NCI-H1417 treated with DMSO at 0.1 percent for 48 hours (cell line): ENCODE measurements around the gene RAD51AP1.
"Not testable (repeated sequence)": the region's sequence is repeated elsewhere in the genome, so short reads cannot be mapped to it uniquely, and the experiment has no call there.

Experiments used
- DNase-seq: peaks from one replicate; lab custom pipeline; 2025; lab: John Stamatoyannopoulos, UW

The RAD51AP1 gene

DNA sequence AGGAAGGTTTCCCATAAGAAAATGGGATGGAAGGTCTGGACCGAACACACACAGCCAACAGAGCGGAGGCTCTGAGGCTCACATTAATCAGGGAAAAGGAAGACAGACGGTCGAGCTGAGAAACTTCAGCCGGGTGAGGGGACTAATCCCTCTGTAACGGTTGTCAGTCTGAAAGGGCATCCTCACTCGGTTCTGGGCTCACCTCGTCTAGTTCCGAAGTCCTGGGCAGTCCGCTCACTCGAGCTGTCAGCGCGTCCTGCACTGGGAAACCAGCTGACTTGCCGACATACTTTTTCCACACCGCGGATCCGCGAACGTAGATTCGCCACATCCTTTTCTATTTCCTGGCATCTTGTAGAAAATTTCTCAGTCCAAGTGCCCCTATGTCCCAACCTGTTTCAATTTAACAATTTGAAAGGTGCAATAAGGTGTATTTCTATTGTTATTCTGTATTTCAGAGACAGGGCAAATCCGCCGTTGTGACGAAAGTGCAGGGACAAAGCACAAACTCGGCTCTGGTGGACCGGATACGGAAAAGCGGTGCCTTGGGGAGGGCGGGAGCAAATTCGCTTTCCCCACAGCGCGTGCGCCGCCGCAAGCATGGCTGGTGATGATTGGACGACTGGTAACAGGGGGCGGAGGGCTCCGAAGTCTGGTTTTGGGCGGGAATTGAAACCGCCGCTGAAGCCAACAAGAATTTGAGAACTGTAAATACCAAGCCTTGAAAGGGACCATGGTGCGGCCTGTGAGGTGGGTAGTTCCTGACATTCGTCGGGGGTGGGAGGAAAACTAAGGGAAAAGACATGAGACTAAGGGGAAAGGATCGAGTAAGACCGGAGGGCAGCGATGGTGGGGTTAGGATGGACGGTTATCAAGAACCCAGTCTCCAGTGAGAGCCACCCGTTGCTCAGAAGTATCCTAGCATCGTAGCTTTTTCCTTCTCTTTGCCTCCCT is at the start of gene RAD51AP1:
Gene RAD51AP1 (plus strand): TSS at position 684 of the 954 bp plus-strand sequence. CDS start 50 bp downstream, at position 734.
- peak; percentile 90 for DNase-seq

- DNase-seq, result no peak
These were observed 49.1 kb upstream of the RAD51AP1 start for GRCh38 chr12:4489556-4489955.

DNA sequence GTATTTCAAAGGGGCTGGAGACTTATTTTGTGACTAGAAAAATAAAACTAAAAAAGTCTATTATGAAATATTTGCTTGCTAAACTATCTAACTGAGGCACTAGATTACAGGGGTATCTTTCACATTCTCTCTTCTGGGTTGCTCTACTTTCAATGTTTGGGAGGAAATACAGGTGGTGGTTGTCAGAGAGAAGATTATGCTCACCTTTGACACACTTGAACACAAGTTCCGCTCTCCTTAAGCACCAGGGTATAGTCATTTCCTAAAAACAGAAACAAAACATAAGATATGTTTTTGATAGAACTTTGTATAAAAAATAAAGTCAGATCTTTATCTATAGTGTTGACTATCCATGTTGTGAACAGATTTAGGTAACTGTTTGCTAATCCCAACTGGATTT is 47.7 kb upstream of the RAD51AP1 start:
- DNase-seq, result no peak

DNA sequence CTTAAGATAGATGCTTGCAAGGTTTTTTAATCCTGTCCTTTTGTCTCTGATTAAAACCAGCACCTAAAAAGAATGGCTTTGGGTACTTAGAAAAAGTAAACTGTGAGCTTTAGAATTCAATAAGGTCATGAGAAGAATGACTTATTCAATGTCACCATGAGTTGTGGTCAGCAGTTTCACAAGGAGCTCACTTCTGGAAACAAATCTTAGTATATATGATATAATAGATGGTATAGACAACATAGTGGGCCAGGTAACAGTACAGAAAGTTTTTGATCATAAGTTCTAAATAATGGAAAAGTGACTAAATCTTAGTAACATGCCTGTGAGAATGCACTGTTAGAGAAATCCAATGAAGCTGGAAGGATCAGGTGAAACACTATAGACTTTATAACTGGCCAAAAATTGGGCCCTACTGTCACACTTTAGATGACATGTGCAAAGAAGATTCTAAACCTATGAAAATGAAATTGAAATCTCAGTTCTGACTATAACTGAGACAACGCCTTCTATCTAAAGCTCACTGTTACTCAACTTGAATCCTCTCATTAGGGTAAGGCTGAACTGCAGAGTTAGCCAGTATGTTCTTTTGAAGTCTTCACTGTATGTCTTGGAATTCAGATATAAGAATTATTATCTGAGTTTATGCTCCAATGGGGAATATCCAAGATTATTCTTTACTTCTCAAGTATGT is 42.4 kb upstream of the RAD51AP1 start:
- DNase-seq, result no peak

DNA sequence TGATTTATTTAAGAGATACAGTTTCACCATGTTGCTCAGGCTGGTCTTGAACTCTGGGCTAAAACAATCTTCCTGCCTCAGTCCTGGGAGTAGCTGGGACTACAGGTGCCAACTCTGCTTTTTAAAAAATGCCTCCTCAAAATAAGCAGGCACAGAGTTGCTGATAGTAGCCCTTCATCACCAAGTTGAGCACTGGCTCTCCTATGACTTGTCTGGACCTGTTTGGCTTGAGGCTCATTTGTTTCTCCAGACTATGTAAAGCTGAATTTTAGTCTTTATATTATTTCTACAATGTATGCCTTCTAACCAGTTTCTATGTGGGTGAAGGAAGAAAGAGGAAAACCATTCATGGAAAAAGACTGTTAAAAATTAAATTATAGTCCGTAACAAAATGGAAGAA is 39.5 kb upstream of the RAD51AP1 start:
- no peak for DNase-seq

DNA sequence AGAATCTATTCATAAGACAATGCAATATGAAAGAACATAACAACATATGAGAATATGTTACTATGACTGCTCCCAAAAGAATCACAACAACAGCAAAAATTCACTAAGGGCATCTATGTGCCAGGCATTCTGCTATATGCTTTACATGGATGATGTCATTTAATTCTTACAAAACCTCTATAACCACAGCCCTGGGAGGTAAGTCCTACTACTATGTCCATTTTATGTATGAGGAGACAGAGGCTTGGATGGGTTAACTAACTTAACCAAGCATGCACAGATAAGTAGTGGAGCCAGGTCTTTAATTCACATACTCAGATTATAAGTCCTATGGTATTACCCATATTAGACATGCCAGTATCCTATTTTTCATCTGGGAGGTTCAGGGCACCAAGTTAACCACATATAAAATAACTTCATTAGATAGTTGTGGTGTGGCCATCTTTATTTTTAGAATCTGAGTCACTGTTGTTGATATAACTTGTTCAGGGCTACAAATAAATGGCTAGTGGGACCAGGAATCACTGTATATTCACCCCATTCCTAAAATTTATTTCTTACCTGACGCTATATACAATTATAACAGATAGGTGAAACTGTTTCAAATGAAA is 33.2 kb upstream of the RAD51AP1 start:
- no peak for DNase-seq

- no peak for DNase-seq
These were observed 32.3 kb upstream of the RAD51AP1 start for GRCh38 chr12:4506430-4506829.

DNA sequence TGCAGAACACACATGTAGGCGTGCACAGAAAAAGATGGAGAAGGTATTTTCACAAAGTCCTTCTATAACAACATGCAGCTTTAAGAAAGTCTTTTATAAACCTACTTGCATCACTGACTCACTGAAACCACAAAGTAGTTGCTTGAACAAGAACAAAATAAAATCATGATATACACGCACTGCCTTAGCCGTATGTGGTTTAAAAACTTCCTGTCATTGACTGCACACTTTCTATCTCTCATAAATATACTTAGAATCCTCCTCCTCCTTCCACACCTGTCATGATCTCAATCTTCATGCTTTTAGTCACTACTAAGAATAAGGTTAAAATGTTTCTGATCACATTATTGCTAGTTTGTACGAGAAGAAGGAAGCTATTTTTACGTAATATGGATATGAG is 31.8 kb upstream of the RAD51AP1 start:
- DNase-seq, result no peak

DNA sequence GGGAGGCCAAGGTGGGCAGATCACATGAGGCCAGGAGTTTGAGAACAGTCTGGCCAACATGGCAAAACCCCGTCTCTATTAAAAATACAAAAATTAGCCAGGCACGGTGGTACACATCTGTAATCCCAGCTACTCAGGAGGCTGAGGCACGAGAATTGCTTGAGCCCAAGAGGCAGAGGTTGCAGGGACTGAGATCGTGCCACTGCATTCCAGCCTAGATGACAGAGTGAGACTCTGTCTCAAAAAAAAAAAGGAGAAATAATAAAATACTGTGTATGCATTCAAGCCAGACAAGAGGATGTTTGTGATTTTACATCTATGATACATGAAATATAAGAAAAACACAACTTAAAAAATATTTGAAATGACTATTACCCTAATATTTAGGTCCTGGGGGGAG is 30.2 kb upstream of the RAD51AP1 start:
- DNase-seq, result not testable (repeated sequence)

GRCh38 chr12:4509269-4509668 is 29.4 kb upstream of the RAD51AP1 start:
- not testable (repeated sequence) for DNase-seq

DNA sequence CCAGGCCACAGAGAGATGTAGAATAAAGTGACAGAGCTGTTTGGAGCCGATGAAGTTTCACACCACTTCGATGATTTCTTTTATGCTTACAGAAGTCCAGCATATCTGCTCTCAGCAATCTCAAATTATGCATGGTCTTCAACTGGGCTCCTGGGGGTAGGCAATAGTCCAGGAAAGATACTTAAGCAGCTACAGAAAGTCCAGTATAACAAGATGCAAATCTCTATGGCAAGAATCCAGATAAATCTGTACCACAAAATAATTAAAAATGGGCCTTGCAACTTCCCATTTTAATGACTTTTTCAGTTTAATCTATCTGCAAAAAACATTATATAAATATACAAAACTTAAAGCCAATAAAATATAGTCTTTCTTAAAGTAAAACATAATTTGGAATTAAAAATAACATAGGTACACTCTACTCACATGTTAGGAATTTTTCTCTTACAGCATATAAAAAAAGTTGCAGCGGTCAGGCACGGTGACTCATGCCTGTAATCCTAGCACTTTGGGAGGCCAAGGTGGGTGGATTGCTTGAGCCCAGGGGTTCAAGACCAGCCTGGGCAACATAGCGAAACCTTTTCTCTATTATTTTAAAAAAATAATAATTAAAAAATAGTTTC is 20.5 kb upstream of the RAD51AP1 start:
- no peak for DNase-seq

- not testable (repeated sequence) for DNase-seq
These were observed 15.2 kb upstream of the RAD51AP1 start for GRCh38 chr12:4523443-4523842.

- no peak for DNase-seq
These were observed 11.7 kb upstream of the RAD51AP1 start for GRCh38 chr12:4526923-4527546.

DNA sequence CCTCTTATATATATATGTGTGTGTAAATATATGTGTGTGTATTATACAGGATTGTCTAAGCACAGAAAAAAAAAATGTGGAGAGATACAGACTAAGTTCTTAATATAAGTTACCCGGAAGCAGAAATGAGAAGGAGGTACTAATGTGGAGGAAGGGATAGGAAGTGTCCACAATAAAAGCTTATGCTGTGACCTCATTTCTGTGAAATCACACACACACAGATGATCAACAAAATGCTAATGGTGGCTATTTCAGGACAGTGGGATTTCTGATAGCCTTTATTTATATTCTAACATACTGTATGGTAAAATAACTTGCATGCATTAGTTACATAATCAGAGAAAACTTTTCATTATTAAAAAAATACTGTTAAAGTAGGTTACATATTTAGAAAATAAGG is 8.5 kb upstream of the RAD51AP1 start:
- no peak for DNase-seq

GRCh38 chr12:4530982-4531586 is 7.6 kb upstream of the RAD51AP1 start:
- no peak for DNase-seq

- DNase-seq, result no peak
These were observed 3.6 kb upstream of the RAD51AP1 start for GRCh38 chr12:4535092-4535491.

DNA sequence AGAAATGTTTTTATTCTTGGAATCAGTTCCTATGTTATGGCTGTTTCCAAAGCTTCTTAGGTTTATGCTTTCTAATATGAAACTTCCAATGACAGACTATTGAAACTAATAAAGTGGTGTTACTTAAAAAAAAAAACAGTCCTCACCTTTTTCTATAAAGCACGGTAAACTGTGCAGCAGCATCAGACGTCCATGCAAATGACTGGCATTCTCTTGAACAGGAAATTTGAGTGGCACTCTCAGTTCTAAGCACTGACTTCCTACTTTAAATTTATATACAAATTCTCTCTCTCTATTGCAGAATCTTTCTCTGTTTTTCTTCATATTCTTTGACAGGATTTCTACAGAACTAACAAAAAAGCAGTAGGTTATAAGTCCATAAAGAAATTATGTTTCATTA is 2.8 kb upstream of the RAD51AP1 start:
- no peak for DNase-seq

GRCh38 chr12:4539167-4539870 is 629 bp downstream of the RAD51AP1 start:
- DNase-seq, result no peak

GRCh38 chr12:4540170-4540569 is 1.5 kb downstream of the RAD51AP1 start:
- DNase-seq, result no peak

GRCh38 chr12:4540638-4541037 is 1.9 kb downstream of the RAD51AP1 start:
- DNase-seq, result no peak

DNA sequence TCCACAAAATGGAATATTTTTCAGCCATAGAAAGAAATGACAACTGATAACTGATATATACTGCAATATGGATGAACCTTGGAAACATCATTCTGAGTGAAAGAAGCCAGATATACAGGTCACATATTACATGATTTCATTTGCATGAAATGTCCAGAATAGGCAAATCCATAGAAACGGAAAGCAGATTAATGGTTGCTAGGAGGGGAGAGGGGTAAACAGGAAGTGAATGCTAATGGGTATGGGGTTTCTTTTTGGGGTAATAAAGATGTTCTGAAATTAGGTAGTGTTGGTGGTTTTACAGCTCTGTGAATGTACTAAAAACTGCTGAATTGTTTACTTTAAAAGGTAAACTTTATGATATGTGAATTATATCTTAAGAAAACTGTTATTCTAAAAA is 6.5 kb downstream of the RAD51AP1 start:
- no peak for DNase-seq
